ENCODE measurements around the gene DCST1. TPM values are rescaled to one million over a fixed set of nuclear protein-coding genes. Genes with fewer than 3 reads are reported as not detected.

DCST1 gene
- total RNA-seq, 1 donor from 2014 or later, result not detected

DNA sequence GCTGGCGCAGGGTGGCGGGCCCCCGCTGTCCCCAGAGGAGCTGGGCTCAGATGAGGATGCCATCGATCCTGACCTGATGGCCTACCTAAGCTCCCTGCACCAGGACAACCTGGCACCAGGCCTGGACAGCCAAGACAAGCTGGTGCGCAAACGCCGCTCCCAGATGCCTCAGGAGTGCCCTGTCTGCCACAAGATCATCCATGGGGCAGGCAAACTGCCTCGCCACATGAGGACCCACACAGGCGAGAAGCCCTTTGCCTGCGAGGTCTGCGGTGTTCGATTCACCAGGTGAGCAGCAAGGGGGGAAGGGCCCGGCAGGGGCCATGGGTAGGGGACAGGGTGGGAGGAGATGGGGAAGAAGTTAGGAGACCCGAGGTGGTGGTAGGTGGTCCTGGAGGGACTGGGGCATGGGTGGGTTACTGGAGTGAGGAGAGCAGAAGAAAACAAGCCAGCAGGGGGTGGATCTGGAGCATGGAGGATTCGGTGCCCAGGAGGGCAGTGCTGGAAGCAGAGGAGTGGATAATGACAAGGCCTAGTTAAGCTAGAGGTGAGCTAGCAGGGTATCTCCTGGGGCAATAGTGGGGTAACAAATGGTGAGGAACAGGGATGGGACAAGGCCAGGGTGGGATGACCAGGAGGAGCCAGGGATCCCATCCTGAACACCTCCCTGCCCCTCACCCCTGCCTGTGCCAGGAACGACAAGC lies 17.9 kb upstream of the DCST1 start:
- TF ChIP-seq, protein P1, sequence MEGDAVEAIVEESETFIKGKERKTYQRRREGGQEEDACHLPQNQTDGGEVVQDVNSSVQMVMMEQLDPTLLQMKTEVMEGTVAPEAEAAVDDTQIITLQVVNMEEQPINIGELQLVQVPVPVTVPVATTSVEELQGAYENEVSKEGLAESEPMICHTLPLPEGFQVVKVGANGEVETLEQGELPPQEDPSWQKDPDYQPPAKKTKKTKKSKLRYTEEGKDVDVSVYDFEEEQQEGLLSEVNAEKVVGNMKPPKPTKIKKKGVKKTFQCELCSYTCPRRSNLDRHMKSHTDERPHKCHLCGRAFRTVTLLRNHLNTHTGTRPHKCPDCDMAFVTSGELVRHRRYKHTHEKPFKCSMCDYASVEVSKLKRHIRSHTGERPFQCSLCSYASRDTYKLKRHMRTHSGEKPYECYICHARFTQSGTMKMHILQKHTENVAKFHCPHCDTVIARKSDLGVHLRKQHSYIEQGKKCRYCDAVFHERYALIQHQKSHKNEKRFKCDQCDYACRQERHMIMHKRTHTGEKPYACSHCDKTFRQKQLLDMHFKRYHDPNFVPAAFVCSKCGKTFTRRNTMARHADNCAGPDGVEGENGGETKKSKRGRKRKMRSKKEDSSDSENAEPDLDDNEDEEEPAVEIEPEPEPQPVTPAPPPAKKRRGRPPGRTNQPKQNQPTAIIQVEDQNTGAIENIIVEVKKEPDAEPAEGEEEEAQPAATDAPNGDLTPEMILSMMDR (IDR thresholded peaks at IDR 0.05; ENCODE audit: unreplicated experiment), result no peak
- peaks cover 2% of the 10 kb centered on the region for H3K4me1 Mint-ChIP-seq (ENCODE audit: low read depth)

DNA sequence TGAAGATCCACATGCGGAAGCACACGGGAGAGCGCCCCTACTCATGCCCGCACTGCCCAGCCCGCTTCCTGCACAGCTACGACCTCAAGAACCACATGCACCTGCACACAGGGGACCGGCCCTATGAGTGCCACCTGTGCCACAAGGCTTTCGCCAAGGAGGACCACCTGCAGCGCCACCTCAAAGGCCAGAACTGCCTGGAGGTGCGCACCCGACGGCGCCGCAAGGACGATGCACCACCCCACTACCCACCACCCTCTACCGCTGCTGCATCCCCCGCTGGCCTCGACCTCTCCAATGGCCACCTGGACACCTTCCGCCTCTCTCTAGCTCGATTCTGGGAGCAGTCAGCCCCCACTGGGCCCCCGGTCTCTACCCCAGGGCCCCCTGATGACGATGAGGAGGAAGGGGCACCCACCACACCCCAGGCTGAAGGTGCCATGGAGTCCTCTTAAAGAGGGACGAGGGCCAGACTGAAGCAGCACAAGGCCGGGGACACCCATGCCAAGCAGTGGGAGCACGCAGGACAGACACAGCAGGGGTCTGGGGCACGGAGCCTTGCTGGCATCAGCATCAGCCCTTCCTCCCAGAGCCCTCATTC lies 17.3 kb upstream of the DCST1 start:
- no peaks in the 10 kb centered on the region for H3K27me3 Mint-ChIP-seq
- H3K36me3 Mint-ChIP-seq (ENCODE audit: insufficient read depth), result peaks cover 3% of the 10 kb centered on the region
- TF ChIP-seq, protein P1 (IDR thresholded peaks at IDR 0.05; ENCODE audit: unreplicated experiment), result no peak
- H3K4me3 Mint-ChIP-seq (ENCODE audit: low read depth), result no peak overlapping the region
- H3K27ac Mint-ChIP-seq, result peak overlapping the region; percentile 24
- peaks cover 2% of the 10 kb centered on the region for H3K4me1 Mint-ChIP-seq (ENCODE audit: low read depth)
- no peaks in the 10 kb centered on the region for H3K9me3 Mint-ChIP-seq (ENCODE audit: low read depth)
- DNase-seq (ENCODE audit: low spot score, unreplicated experiment), result no peak

More for the DNA sequence above, 17.9 kb upstream of the DCST1 start:
- no peak overlapping the region for H3K4me3 Mint-ChIP-seq (ENCODE audit: low read depth)
- no peaks in the 10 kb centered on the region for H3K27me3 Mint-ChIP-seq
- peak overlapping the region; percentile 24 for H3K27ac Mint-ChIP-seq
- peaks cover 3% of the 10 kb centered on the region for H3K36me3 Mint-ChIP-seq (ENCODE audit: insufficient read depth)
- no peaks in the 10 kb centered on the region for H3K9me3 Mint-ChIP-seq (ENCODE audit: low read depth)
- DNase-seq (ENCODE audit: low spot score, unreplicated experiment), result no peak

- peak overlapping the region; percentile 90 for H3K27ac Mint-ChIP-seq
- DNase-seq (ENCODE audit: low spot score, unreplicated experiment), result peak; percentile 84
- H3K4me1 Mint-ChIP-seq (ENCODE audit: low read depth), result peaks cover 2% of the 10 kb centered on the region
- TF ChIP-seq, protein P1 (IDR thresholded peaks at IDR 0.05; ENCODE audit: unreplicated experiment), result peak; percentile 99
- H3K36me3 Mint-ChIP-seq (ENCODE audit: insufficient read depth), result peaks cover 3% of the 10 kb centered on the region
- H3K4me3 Mint-ChIP-seq (ENCODE audit: low read depth), result peak overlapping the region; percentile 35
- H3K27me3 Mint-ChIP-seq, result no peaks in the 10 kb centered on the region
- H3K9me3 Mint-ChIP-seq (ENCODE audit: low read depth), result no peaks in the 10 kb centered on the region
Observed at GRCh38 chr1:155017041-155017945, 16.3 kb upstream of the DCST1 start.

- TF ChIP-seq, protein P1 (IDR thresholded peaks at IDR 0.05; ENCODE audit: unreplicated experiment), result no peak
- Mint-ChIP-seq H3K36me3 (ENCODE audit: insufficient read depth) (peaks cover 3% of the 10 kb centered on the region), H3K27me3 (no peaks in the 10 kb centered on the region)
Observed at GRCh38 chr1:155017946-155018316, 15.7 kb upstream of the DCST1 start.

More at GRCh38 chr1:155017946-155018316, 15.7 kb upstream of the DCST1 start:
- H3K4me3 Mint-ChIP-seq (ENCODE audit: low read depth), result no peak overlapping the region
- H3K27ac Mint-ChIP-seq, result peak overlapping the region; percentile 45
- H3K4me1 Mint-ChIP-seq (ENCODE audit: low read depth), result peaks cover 2% of the 10 kb centered on the region
- no peaks in the 10 kb centered on the region for H3K9me3 Mint-ChIP-seq (ENCODE audit: low read depth)
- no peak for DNase-seq (ENCODE audit: low spot score, unreplicated experiment)
